Astrocyte (in vitro differentiated cells and primary cell): ENCODE measurements around the gene TTLL8. TPM values are rescaled to one million over a fixed set of nuclear protein-coding genes. Genes with fewer than 3 reads are reported as not detected.

Source experiments
- DNase-seq: peaks from one replicate; pipeline ENCODE4 v3.0.0-alpha.2; 2010; ENCODE audit warnings: low read depth
- FAIRE-seq: peaks from 2 replicates; lab custom pipeline; 2011; peaks lifted over from hg19 to GRCh38; lab: Jason Lieb, UNC
- H2AFZ ChIP-seq: 2 replicates; pipeline ENCODE4 v1.6.0; 2012; ENCODE audit warnings: low read depth, low read length, inconsistent platforms
- H3K27ac ChIP-seq: 2 replicates; pipeline ENCODE4 v1.5.1; 2011; ENCODE audit warnings: low read depth, low read length, inconsistent platforms
- H3K27me3 ChIP-seq: 2 replicates; pipeline ENCODE4 v1.6.0; 2011; ENCODE audit warnings: low read length, inconsistent platforms; ENCODE audit not compliant: insufficient read depth
- H3K36me3 ChIP-seq: 2 replicates; pipeline ENCODE4 v1.5.1; 2011; ENCODE audit warnings: low read length, inconsistent platforms; ENCODE audit not compliant: insufficient read depth
- H3K4me1 ChIP-seq: 2 replicates; pipeline ENCODE4 v1.5.1; 2011; ENCODE audit warnings: low read length, inconsistent platforms; ENCODE audit not compliant: insufficient read depth
- H3K4me2 ChIP-seq: 2 replicates; pipeline ENCODE4 v1.6.0; 2012; ENCODE audit warnings: low read length, inconsistent platforms
- H3K4me3 ChIP-seq: 2 replicates; pipeline ENCODE4 v1.5.1; 2011; ENCODE audit warnings: low read depth, mild to moderate bottlenecking, low read length, inconsistent platforms; ENCODE audit not compliant: insufficient read depth
- H3K79me2 ChIP-seq: 2 replicates; pipeline ENCODE4 v1.6.0; 2012; ENCODE audit warnings: mild to moderate bottlenecking, low read length, inconsistent platforms; ENCODE audit not compliant: insufficient read depth
- H3K9ac ChIP-seq: 2 replicates; pipeline ENCODE4 v1.6.0; 2012; ENCODE audit warnings: mild to moderate bottlenecking, low read length, inconsistent platforms
- H3K9me3 ChIP-seq: 2 replicates; pipeline ENCODE4 v1.5.1; 2012; ENCODE audit warnings: low read depth, mild to moderate bottlenecking, low read length, inconsistent platforms; ENCODE audit not compliant: insufficient read depth
- H4K20me1 ChIP-seq: 2 replicates; pipeline ENCODE4 v1.6.0; 2012; ENCODE audit warnings: low read length, inconsistent platforms; ENCODE audit not compliant: insufficient read depth
- H3K27ac Mint-ChIP-seq: one replicate; pipeline ENCODE4 v1.8.0; 2021; ENCODE audit warnings: mild to moderate bottlenecking, mixed read lengths; ENCODE audit not compliant: unreplicated experiment
- H3K27me3 Mint-ChIP-seq: one replicate; pipeline ENCODE4 v1.8.0; 2021; ENCODE audit warnings: low read depth, mixed read lengths; ENCODE audit not compliant: unreplicated experiment
- H3K36me3 Mint-ChIP-seq: one replicate; pipeline ENCODE4 v1.8.0; 2021; ENCODE audit warnings: low read depth, mixed read lengths; ENCODE audit not compliant: unreplicated experiment
- H3K4me1 Mint-ChIP-seq: one replicate; pipeline ENCODE4 v1.8.0; 2021; ENCODE audit warnings: low read depth, mixed read lengths; ENCODE audit not compliant: unreplicated experiment
- H3K4me3 Mint-ChIP-seq: one replicate; pipeline ENCODE4 v1.8.0; 2021; ENCODE audit warnings: mild to moderate bottlenecking, moderate library complexity, mixed read lengths; ENCODE audit not compliant: unreplicated experiment
- H3K9me3 Mint-ChIP-seq: one replicate; pipeline ENCODE4 v1.8.0; 2021; ENCODE audit warnings: mild to moderate bottlenecking, mixed read lengths; ENCODE audit not compliant: unreplicated experiment
- CTCF ChIP-seq: IDR thresholded peaks from 2 replicates; pipeline ENCODE4 v1.5.1; 2011; ENCODE audit warnings: low read depth, mild to moderate bottlenecking, inconsistent platforms, low read length, moderate library complexity; ENCODE audit not compliant: insufficient read depth
- EZH2 ChIP-seq: IDR thresholded peaks from 2 replicates; pipeline ENCODE4 v1.6.1; 2012; ENCODE audit warnings: mild to moderate bottlenecking, low read length, inconsistent platforms; ENCODE audit not compliant: insufficient read depth
- total RNA-seq: library from RNA; stranded (reverse); gene quantifications from 2 replicates; pipeline ENCODE4 v1.2.1, GENCODE V29; 2021

Gene TTLL8
- total RNA-seq, 1 donor from 2014 or later: not detected

DNA sequence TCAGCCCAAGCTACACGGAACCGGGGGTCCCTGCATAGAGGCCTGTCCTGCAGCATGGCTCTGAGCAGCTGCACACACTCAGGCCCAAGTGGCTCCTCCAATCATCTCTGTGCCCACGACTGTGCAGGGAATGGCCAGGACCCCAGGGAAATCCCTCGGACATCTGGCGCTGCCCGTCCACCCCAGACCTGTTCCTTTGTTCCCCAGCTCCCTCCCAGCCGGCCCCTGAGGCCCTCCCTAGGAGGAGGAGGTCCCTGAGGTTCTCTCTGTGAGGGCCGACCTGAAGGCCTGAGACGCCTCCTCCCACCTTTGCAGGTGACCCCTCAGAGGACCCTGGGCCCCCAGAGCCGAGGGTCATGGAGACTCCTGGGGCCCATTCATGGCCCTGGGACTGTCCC lies 26.0 kb upstream of the TTLL8 start:
- H3K4me1 ChIP-seq: peaks cover 4% of the 10 kb centered on the region
- Mint-ChIP-seq H3K9me3 (peaks cover 10% of the 10 kb centered on the region), H3K36me3 (no peaks in the 10 kb centered on the region), H3K4me1 (peaks cover 7% of the 10 kb centered on the region), H3K27ac (no peak overlapping the region), H3K27me3 (peaks cover 15% of the 10 kb centered on the region), H3K4me3 (no peak overlapping the region)
- no peaks in the 10 kb centered on the region for H3K36me3 ChIP-seq
- no peak overlapping the region for H3K27ac ChIP-seq
- DNase-seq: no peak
- peaks cover 2% of the 10 kb centered on the region for H3K27me3 ChIP-seq
- H3K9me3 ChIP-seq: no peaks in the 10 kb centered on the region
- no peaks in the 10 kb centered on the region for H3K79me2 ChIP-seq
- no peak overlapping the region for H2AFZ ChIP-seq
- H4K20me1 ChIP-seq: no peaks in the 10 kb centered on the region
- no peak for FAIRE-seq
- no peak overlapping the region for H3K4me3 ChIP-seq
- no peak overlapping the region for H3K9ac ChIP-seq
- TF ChIP-seq CTCF (no peak), EZH2 (no peak)
- H3K4me2 ChIP-seq: peak overlapping the region; percentile 39

DNA sequence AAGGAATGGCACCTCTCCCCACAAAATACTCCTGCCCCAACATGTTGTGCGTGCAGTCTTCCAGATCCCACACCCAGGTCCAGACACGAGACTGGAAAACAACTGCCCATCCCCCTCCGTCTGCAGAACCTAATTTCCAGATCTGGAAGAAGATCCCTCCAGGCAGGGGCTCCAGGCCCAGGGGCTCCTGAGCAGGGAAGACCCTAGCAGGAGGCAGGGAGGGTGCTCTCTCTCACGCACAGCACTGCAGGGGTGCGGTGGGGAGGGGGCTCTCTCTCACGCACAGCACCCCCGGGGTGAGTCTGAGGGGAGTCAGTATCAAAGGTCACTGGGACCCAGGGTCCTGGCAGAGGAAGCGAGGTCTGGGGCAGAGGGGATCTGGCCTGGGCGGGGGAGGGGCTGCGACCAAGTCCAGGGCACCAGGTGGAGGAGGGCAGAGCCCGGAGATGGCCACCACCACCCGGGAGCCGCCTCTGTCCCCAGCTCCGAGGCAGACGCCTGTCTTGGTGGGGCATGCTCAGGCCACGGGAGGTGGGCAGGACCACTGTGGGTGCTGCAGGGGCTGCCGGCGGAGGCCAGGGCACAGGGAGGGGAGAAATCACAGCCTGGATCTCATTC lies 25.5 kb upstream of the TTLL8 start:
- FAIRE-seq (no peak), DNase-seq (no peak)
- Mint-ChIP-seq H3K4me3 (no peak overlapping the region), H3K27me3 (peaks cover 15% of the 10 kb centered on the region), H3K27ac (no peak overlapping the region), H3K36me3 (no peaks in the 10 kb centered on the region), H3K4me1 (peaks cover 7% of the 10 kb centered on the region), H3K9me3 (peaks cover 10% of the 10 kb centered on the region)
- Histone ChIP-seq H3K9ac (no peak overlapping the region), H3K27me3 (peaks cover 2% of the 10 kb centered on the region), H3K36me3 (no peaks in the 10 kb centered on the region), H2AFZ (no peak overlapping the region), H3K4me1 (peaks cover 4% of the 10 kb centered on the region), H3K9me3 (no peaks in the 10 kb centered on the region), H3K27ac (no peak overlapping the region), H3K4me3 (no peak overlapping the region), H4K20me1 (no peaks in the 10 kb centered on the region), H3K79me2 (no peaks in the 10 kb centered on the region), H3K4me2 (peak overlapping the region; percentile 39)
- TF ChIP-seq CTCF (no peak), EZH2 (no peak)

DNA sequence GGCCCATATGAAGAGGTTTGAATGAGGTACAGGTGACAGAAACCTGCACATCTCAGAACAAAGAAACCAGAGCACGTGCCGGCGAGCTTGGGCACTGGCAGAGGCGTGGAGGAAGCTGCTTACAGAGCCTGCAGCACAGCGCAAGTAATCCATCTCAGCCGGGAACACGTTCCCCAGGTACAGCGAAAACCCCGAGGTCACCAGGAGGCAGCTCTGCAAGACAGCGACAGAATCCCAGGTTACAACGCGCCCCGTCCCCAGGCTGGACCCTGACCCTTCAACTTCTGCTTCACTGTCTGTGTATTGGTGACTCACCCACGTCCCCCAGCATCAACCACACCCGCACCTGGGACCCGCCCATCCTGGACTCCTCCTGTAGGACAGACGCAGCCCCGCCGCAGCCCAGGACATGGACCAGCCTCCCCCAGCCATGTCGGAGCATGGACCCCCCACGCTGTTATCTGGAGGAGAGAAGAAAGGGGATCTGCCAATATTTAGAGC lies 24.9 kb upstream of the TTLL8 start:
- no peak for FAIRE-seq
- DNase-seq: no peak
- no peak overlapping the region for H3K27ac Mint-ChIP-seq

More for the DNA sequence above, 24.9 kb upstream of the TTLL8 start:
- TF ChIP-seq CTCF: no peak
- TF ChIP-seq EZH2: no peak
- Histone ChIP-seq H3K4me3 (no peak overlapping the region), H2AFZ (no peak overlapping the region), H3K79me2 (no peaks in the 10 kb centered on the region), H3K4me1 (peaks cover 4% of the 10 kb centered on the region), H3K36me3 (no peaks in the 10 kb centered on the region), H4K20me1 (no peaks in the 10 kb centered on the region), H3K9me3 (no peaks in the 10 kb centered on the region), H3K27me3 (peaks cover 2% of the 10 kb centered on the region), H3K27ac (no peak overlapping the region), H3K4me2 (no peak overlapping the region), H3K9ac (no peak overlapping the region)
- peaks cover 15% of the 10 kb centered on the region for H3K27me3 Mint-ChIP-seq
- H3K4me1 Mint-ChIP-seq: peaks cover 7% of the 10 kb centered on the region
- no peaks in the 10 kb centered on the region for H3K36me3 Mint-ChIP-seq
- no peak overlapping the region for H3K4me3 Mint-ChIP-seq
- H3K9me3 Mint-ChIP-seq: peaks cover 10% of the 10 kb centered on the region
